Colonic mucosa (tissue), 4 donors: ENCODE data around the gene THSD7A. TPM values are rescaled to one million over a fixed set of nuclear protein-coding genes. Genes with fewer than 3 reads are reported as not detected.

Source experiments
- DNase-seq: peaks from one replicate; pipeline ENCODE4 v3.0.0-alpha.2; 2020
- H3K27ac ChIP-seq: fragments of 200-600 bp; one replicate; pipeline ENCODE4 v1.8.0; 2021
- H3K27me3 ChIP-seq: fragments of 200-600 bp; one replicate; pipeline ENCODE4 v1.8.0; 2021
- H3K36me3 ChIP-seq: fragments of 200-600 bp; one replicate; pipeline ENCODE4 v1.8.0; 2021
- H3K4me1 ChIP-seq: fragments of 200-600 bp; one replicate; pipeline ENCODE4 v1.8.0; 2021; ENCODE audit warnings: mild to moderate bottlenecking
- H3K4me3 ChIP-seq: fragments of 200-600 bp; one replicate; pipeline ENCODE4 v1.8.0; 2021
- H3K9ac ChIP-seq, 2 donors: one replicate each; pipeline ENCODE4 v1.7.0; 2013; ENCODE audit warnings: control low read depth in 2 of 2, low read depth in 2 of 2, low read length in 2 of 2
- H3K9me3 ChIP-seq: fragments of 200-600 bp; one replicate; pipeline ENCODE4 v1.8.0; 2021
- CTCF ChIP-seq: fragments of 200-600 bp; IDR thresholded peaks from one replicate; pipeline ENCODE4 v1.8.0; 2022; ENCODE audit warnings: antibody characterized with exemption, mild to moderate bottlenecking
- intact Hi-C: fragments of 100-400 bp; cut with DNase I; formaldehyde crosslinking; loops from one replicate; pipeline ENCODE4 v1.14.1; 2022
- total RNA-seq, 2 donors: library from RNA; stranded (reverse); fragmentation: NEBNext Ultra II Directional in 1 of 2; extraction: Animal tissue kit (Norgen Biotek cat#: 25700) in 1 of 2; gene quantifications; one replicate each; pipeline ENCODE4 v1.2.1, GENCODE V29; 2021
- donor health status: healthy.
- donor health status: DM: no; HTN: no; CAD: no.
- donor health status: DM: no; HTN: no; CAD: no.

THSD7A gene
- total RNA-seq, 2 donors from 2014 or later: 2.1 to 2.3 TPM

- intact Hi-C loops: no loop called here
- Histone ChIP-seq H3K27ac (no peak overlapping the region), H3K27me3 (no peaks in the 10 kb centered on the region), H3K9ac (no peak overlapping the region), H3K36me3 (no peaks in the 10 kb centered on the region), H3K4me3 (no peak overlapping the region), H3K4me1 (no peaks in the 10 kb centered on the region), H3K9me3 (no peaks in the 10 kb centered on the region)
- no peak for DNase-seq
- TF ChIP-seq CTCF: no peak
Observed at GRCh38 chr7:11416641-11417458, 415.1 kb downstream of the THSD7A start.

- H3K27me3 ChIP-seq: no peaks in the 10 kb centered on the region
- TF ChIP-seq CTCF: no peak
- H3K9me3 ChIP-seq: no peaks in the 10 kb centered on the region
- intact Hi-C loops: no loop called here
- DNase-seq: no peak
- no peak overlapping the region for H3K9ac ChIP-seq
- H3K27ac ChIP-seq: no peak overlapping the region
- no peak overlapping the region for H3K4me3 ChIP-seq
- H3K36me3 ChIP-seq: no peaks in the 10 kb centered on the region
- no peaks in the 10 kb centered on the region for H3K4me1 ChIP-seq
Observed at GRCh38 chr7:11415101-11415500, 416.9 kb downstream of the THSD7A start.

DNA sequence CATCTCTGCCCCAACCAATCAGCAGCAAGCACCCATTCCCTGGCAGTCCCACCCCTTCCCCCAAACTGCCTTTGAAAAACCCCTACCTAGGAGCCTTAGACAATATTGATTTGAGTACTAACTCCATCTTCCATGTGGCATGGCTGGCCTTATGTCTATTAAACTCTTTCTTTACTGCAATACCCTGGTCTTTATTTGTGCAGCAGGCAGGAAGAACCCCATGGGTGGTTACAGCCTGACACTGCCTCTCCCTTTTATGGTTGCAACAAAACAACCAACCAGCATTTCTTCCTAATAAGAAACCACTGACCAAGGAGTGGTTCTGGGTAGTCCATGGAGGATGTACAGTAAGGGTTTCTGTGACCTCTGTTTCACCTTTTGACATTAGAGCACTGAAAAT is 418.1 kb downstream of the THSD7A start:
- H3K27me3 ChIP-seq: no peaks in the 10 kb centered on the region
- H3K4me1 ChIP-seq: no peaks in the 10 kb centered on the region
- intact Hi-C loops: no loop called here
- H3K4me3 ChIP-seq: no peak overlapping the region
- H3K36me3 ChIP-seq: no peaks in the 10 kb centered on the region
- no peak for TF ChIP-seq CTCF
- no peak for DNase-seq
- H3K9me3 ChIP-seq: no peaks in the 10 kb centered on the region
- no peak overlapping the region for H3K27ac ChIP-seq
- no peak overlapping the region for H3K9ac ChIP-seq

DNA sequence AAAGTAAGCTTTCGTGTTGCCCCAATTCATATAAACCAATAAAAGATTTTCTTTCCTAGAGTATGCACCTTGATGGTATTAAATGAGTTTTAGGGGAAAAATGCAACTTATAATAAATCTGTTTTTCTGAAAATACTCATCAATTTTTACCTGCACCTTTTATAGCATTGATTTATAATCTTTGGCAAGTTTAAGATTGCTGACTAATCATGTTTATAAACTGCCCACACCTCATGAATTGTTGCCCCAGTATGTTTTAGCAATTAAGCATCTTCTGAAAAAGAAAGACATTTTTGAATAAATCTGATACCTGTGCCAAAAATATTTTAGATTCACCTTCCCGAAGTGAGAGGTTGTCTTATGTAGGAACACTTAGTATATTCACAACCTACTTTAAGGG is 420.0 kb downstream of the THSD7A start:
- Histone ChIP-seq H3K4me1 (no peaks in the 10 kb centered on the region), H3K4me3 (no peak overlapping the region), H3K9ac (no peak overlapping the region), H3K27ac (no peak overlapping the region), H3K27me3 (no peaks in the 10 kb centered on the region), H3K9me3 (no peaks in the 10 kb centered on the region), H3K36me3 (no peaks in the 10 kb centered on the region)
- intact Hi-C loops: no loop called here
- no peak for TF ChIP-seq CTCF
- no peak for DNase-seq

- Histone ChIP-seq H3K9me3 (no peaks in the 10 kb centered on the region), H3K36me3 (no peaks in the 10 kb centered on the region), H3K9ac (no peak overlapping the region), H3K27me3 (no peaks in the 10 kb centered on the region), H3K27ac (no peak overlapping the region), H3K4me1 (no peaks in the 10 kb centered on the region), H3K4me3 (no peak overlapping the region)
- TF ChIP-seq CTCF: no peak
- DNase-seq: no peak
- intact Hi-C loops: no loop called here
Observed at GRCh38 chr7:11410656-11411644, 421.0 kb downstream of the THSD7A start.
